AG04449 (cell line): ENCODE measurements around the gene ADGRG6.

Experiments
- CTCF ChIA-PET: fragments of 350-600 bp; formaldehyde crosslinking; extraction: SDS; loops from one replicate; lab custom pipeline; 2021; ENCODE audit warnings: antibody characterized with exemption; lab: Yijun Ruan, JAX
- POLR2A ChIA-PET: fragments of 400-600, 350-600 bp; formaldehyde crosslinking; extraction: SDS; loops from one replicate; lab custom pipeline; 2020; ENCODE audit warnings: antibody characterized with exemption, inconsistent platforms; lab: Yijun Ruan, JAX
- DNase-seq: peaks from one replicate; pipeline ENCODE4 v3.0.0-alpha.2; 2010; ENCODE audit warnings: low read depth, low spot score
- H3K4me3 ChIP-seq: 2 replicates; pipeline ENCODE4 v1.5.1; 2011; ENCODE audit warnings: low read depth, mild to moderate bottlenecking, control low read depth, low read length
- CTCF ChIP-seq: IDR thresholded peaks from one replicate; pipeline ENCODE4 v1.5.1; 2011; ENCODE audit warnings: mild to moderate bottlenecking, moderate library complexity, low read length, control low read depth, inconsistent platforms; ENCODE audit not compliant: insufficient read depth; ENCODE audit errors: missing control alignments

Gene ADGRG6

GRCh38 chr6:142285235-142286087 is 16.3 kb upstream of the ADGRG6 start:
- TF ChIP-seq CTCF = no peak
- no peak for DNase-seq
- POLR2A ChIA-PET = no interaction called here
- H3K4me3 ChIP-seq = no peak overlapping the region
- CTCF ChIA-PET = interaction anchor here (1.3 kb wide), 1 partner anchor 11 kb away, joined by 6 read pairs; no protein-coding TSS in a partner anchor

- H3K4me3 ChIP-seq = no peak overlapping the region
- ChIA-PET POLR2A (no interaction called here), CTCF (interaction anchor here (1.3 kb wide), 1 partner anchor 12 kb away, joined by 6 read pairs; no protein-coding TSS in a partner anchor)
- no peak for TF ChIP-seq CTCF
- no peak for DNase-seq
Measured at GRCh38 chr6:142286088-142286409, 15.8 kb upstream of the ADGRG6 start.

DNA sequence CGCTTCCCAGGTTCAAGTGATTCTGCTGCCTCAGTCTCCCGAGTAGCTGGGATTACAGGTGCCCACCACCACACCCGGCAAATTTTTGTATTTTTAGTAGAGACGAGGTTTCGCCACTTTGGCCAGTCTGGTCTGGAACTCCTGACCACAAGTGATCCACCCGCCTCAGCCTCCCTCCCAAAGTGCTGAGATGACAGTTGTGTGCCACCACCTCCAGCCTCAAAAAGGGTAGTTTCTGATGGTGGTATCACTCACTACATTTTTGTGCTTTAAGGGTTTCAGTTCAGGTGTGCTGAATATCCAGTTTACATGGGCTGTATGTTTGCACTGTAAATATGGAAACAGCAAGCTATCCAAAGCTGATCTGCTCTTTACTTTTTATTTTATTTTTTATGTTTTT is 12.1 kb upstream of the ADGRG6 start:
- no peak for TF ChIP-seq CTCF
- H3K4me3 ChIP-seq = no peak overlapping the region
- ChIA-PET CTCF (no interaction called here), POLR2A (interaction anchor here (0.6 kb wide), 1 partner anchor 8 kb away, joined by 3 read pairs; no protein-coding TSS in a partner anchor)
- DNase-seq = no peak

GRCh38 chr6:142290851-142291250 is 11.0 kb upstream of the ADGRG6 start:
- POLR2A ChIA-PET = no interaction called here
- no peak for DNase-seq
- TF ChIP-seq CTCF = no peak
- no peak overlapping the region for H3K4me3 ChIP-seq
- CTCF ChIA-PET = interaction anchor here (1.4 to 2.0 kb wide), 2 partner anchors 10 to 11 kb away, joined by 3 to 5 read pairs; no protein-coding TSS in a partner anchor

- POLR2A ChIA-PET = no interaction called here
- no peak overlapping the region for H3K4me3 ChIP-seq
- TF ChIP-seq CTCF = no peak
- no peak for DNase-seq
- CTCF ChIA-PET = interaction anchor here (1.4 to 2.0 kb wide), 2 partner anchors 10 to 11 kb away, joined by 3 to 5 read pairs; no protein-coding TSS in a partner anchor
Measured at GRCh38 chr6:142291512-142291911, 10.3 kb upstream of the ADGRG6 start.

- ChIA-PET CTCF (interaction anchor here (1.4 to 2.0 kb wide), 2 partner anchors 12 kb away, joined by 3 to 5 read pairs; no protein-coding TSS in a partner anchor), POLR2A (no interaction called here)
- no peak for DNase-seq
- H3K4me3 ChIP-seq = no peak overlapping the region
- TF ChIP-seq CTCF = no peak
Measured at GRCh38 chr6:142292166-142292924, 9.5 kb upstream of the ADGRG6 start.
